Measurements from ENCODE around the gene TAF8.
A peak's percentile ranks its signal among the peaks of the same experiment; 100 is the strongest.

Gene TAF8

GRCh38 chr6:42066156-42066675 lies 15.9 kb downstream of the TAF8 start:
- no peak for DNase-seq

- no peak for DNase-seq
Measured at GRCh38 chr6:42068173-42068572, 17.8 kb downstream of the TAF8 start.

GRCh38 chr6:42068872-42069522 lies 18.7 kb downstream of the TAF8 start:
- DNase-seq = no peak

GRCh38 chr6:42071881-42072583 lies 21.7 kb downstream of the TAF8 start:
- no peak for DNase-seq

- DNase-seq = no peak
Measured at GRCh38 chr6:42073287-42073686, 23.0 kb downstream of the TAF8 start.

GRCh38 chr6:42075159-42075838 lies 25.0 kb downstream of the TAF8 start:
- peak; percentile 85 for DNase-seq

GRCh38 chr6:42078386-42078785 lies 28.1 kb downstream of the TAF8 start:
- DNase-seq = no peak

- DNase-seq = no peak
Measured at GRCh38 chr6:42079941-42080464, 29.7 kb downstream of the TAF8 start.

GRCh38 chr6:42083530-42083929 lies 33.2 kb downstream of the TAF8 start:
- no peak for DNase-seq

GRCh38 chr6:42084889-42085288 lies 34.6 kb downstream of the TAF8 start:
- DNase-seq = no peak

- DNase-seq = no peak
Measured at GRCh38 chr6:42086046-42087035, 36.0 kb downstream of the TAF8 start.

GRCh38 chr6:42088101-42088591 lies 37.8 kb downstream of the TAF8 start:
- DNase-seq = no peak

- no peak for DNase-seq
Measured at GRCh38 chr6:42090819-42091717, 40.7 kb downstream of the TAF8 start.

GRCh38 chr6:42091718-42092023 lies 41.3 kb downstream of the TAF8 start:
- DNase-seq = no peak

- DNase-seq = no peak
Measured at GRCh38 chr6:42093582-42094329, 43.4 kb downstream of the TAF8 start.

- no peak for DNase-seq
Measured at GRCh38 chr6:42095094-42095493, 44.8 kb downstream of the TAF8 start.

GRCh38 chr6:42095776-42096541 lies 45.6 kb downstream of the TAF8 start:
- no peak for DNase-seq

GRCh38 chr6:42099340-42100028 lies 49.2 kb downstream of the TAF8 start:
- peak; percentile 73 for DNase-seq
